GM18505 (cell line): ENCODE data around the gene TCP11.

Experiments used
- ATAC-seq: cut with Tn5 transposase; IDR thresholded peaks from one replicate; pipeline ENCODE4 v1.9.1; 2021; ENCODE audit not compliant: unreplicated experiment
- POLR2A ChIP-seq: IDR thresholded peaks from 4 replicates; pipeline ENCODE4 v1.6.1; 2011; ENCODE audit warnings: borderline replicate concordance; ENCODE audit not compliant: insufficient read depth, insufficient read length; ENCODE audit errors: extremely low read depth

TCP11 gene

DNA sequence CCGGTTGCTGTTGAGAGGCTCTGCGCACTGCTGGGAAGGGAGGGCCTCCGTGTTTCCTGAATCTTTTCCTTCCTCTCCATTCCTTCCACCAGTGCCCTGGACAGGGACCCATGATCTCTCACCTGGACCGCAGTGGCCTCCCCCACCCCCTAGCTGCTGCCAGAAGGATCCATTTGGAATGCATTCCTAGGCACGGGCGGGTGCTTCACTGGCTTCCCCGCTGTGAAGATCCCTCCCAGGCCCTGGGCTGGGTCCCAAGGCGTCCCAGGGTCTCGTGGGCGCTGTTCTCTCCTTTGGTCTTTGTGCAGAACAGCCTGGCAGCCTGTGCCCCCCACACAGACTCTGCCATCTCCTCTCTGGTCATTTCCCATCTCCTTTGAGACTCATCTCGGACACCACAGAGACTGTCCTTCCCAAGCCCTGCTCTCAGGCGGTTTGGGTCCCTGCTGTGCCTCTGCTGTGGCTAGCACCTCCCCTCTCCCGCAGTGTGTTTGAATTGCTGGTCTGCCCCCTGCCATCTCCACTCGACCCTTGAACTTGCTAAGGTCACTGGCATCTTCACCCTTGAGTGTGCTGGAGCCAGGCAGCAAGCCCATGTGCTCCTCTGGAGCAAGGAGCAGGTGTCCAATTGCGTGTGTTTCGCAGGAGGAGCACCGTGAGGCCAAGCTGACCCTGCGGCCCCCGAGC, 59.0 kb downstream of the TCP11 start:
- no peak for ATAC-seq
- no peak for TF ChIP-seq POLR2A

DNA sequence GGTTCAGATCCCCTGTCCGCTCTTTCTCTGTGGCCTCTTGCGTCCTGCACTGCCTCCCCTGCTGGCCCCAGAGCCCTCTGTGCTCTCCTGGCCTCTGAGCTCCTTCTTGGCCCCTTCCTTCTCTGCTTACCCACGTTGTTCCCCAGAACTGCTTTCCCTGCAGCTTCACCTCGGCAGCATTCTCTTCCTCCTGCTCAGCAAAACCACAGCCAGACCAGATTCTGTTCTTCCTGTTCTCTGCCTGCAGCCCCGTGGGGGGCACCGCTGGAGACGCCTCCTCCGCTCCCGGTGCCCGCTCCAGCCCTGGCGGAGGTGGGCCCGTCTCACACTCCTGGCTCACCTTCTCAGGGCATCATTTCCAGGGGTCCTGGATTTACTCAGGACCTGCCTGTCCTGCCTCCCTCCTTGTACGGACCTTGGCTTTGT, 59.7 kb downstream of the TCP11 start:
- no peak for ATAC-seq
- TF ChIP-seq POLR2A: no peak

DNA sequence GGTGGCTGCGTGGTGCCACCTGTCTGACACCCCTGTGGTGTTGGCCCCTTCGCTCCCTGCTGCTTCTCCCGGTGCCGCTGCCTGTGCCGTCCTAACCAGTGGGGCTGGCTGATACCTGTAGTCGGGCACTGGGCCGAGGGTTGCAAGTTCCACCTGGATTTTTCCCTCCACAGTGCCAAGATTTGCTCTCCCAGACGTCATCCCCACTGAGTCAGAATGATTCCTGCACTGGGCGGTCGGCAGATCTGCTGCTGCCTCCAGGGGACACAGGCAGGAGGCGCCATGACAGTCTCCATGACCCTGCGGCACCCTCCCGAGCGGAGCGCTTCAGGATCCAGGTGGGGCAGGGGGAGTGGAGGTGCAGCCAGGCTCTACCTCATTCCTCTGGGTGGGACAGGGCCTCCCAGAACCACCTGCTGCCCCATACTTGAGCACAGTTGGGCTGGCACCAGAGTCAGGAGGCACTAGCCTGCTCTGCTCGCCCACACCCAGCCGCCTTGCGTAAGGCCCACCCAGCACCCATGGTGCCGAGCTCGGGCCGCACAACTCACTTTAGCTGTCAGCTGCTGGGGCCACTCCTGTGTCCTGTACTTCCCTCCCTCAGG, 60.2 kb downstream of the TCP11 start:
- no peak for ATAC-seq
- TF ChIP-seq POLR2A: no peak

DNA sequence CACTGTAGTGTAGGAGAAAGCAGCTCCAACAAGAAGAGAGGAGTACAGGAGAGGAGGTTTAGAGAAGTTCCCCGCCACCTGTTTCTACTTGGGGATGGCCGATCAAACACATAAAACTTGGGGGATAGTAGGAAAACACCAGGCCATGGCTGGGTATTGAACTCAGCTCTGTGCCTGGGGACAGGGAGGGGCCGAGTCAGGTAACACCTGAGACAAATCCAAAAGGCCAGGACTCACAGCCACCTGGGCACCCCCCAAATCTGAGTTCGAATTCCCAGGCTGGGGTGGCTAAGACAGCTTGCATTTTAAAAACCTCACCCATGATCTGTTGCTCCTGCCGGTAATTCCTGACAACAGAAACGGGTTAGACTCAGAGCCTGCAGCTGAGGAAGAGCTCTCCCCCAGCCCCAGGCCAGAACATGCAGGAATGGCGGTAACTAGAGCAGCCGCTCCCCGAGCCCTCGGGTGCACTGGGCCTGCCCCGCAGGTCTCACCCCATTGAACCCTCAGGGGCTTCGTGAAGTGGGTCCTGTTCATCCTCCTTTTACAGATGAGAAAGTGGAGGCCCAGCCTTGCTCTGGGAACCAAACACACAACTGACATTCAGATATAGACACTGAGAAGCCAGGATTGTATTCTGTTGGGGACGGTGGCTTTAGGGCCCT, 61.0 kb downstream of the TCP11 start:
- no peak for ATAC-seq
- no peak for TF ChIP-seq POLR2A

DNA sequence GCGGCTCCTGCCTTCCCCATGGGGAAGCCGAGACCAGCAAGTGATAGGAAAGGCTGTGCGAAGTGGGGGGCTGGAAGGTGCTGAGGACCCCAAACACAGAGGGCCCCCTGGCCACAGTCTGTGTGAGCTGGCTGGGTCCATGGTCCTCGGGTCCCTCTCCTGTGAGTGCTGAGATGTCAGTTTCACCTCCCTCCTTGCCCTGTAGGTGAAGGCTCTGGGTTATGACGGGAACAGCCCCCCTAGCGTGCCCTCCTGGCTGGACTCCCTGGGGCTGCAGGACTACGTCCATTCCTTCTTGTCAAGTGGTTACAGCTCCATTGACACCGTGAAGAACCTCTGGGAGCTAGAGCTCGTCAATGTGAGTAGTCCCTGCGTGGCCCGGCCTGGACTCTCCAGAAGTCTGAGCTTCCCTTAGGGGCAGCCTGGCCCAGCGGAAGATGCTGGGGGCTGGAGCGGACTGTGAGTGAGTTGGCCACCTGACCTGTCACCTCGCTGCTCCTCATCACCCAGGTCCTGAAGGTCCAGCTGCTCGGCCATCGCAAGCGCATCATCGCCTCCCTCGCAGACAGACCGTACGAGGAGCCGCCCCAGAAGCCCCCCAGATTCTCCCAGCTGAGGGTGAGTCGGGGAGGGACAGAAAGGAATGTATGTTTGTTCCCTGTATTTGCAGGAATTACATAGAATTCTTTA, 61.7 kb downstream of the TCP11 start:
- TF ChIP-seq POLR2A: no peak
- ATAC-seq: no peak

DNA sequence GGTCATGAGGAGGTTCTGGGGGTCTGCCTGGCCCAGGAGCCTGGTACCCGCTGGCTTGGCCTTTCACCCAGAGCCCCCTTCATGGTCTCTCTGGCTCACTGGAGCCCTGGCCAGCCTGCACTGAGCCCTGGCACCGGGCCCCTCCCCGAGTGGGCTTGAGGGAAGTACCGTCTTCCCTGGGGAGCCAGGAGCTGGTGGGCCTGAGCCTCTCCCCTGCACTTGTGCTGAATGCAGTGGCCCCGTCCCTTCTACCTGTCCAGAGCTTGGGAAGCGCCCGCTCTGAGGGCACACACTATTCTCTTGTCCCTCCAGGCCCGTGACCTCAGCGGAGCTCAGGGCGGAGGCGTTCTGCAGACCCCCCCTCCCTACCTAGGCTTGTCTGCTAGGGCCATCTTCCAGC, 62.2 kb downstream of the TCP11 start:
- no peak for ATAC-seq
- no peak for TF ChIP-seq POLR2A

DNA sequence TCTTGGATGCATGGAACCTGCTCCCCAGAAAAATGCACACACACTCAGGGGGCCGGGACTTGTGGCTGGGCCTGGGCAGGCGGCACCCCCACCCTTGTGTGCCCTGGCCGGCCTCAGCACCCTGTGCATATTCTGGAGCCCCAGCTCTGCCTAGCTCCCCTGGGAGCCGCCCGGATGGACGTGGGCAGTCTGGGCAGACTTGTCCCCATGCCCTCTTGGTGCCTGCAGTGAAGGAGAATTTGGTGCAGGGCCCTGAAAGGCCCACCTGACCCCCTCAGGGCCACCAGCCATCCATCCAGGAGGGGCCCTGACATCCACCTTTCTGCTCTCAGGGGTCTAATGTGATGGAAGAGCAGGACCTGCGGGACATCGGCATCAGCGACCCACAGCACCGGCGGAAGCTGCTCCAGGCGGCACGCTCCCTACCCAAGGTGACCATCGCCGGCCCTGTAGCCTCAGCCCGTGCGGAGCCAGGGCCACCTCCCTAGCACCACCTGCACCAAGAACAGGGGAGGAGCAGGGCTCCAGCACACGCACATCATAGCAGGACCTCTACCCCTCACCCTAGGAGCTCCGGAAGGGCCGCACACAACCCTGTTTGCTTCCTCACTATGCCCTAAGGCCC, 62.8 kb downstream of the TCP11 start:
- ATAC-seq: no peak
- TF ChIP-seq POLR2A: no peak

DNA sequence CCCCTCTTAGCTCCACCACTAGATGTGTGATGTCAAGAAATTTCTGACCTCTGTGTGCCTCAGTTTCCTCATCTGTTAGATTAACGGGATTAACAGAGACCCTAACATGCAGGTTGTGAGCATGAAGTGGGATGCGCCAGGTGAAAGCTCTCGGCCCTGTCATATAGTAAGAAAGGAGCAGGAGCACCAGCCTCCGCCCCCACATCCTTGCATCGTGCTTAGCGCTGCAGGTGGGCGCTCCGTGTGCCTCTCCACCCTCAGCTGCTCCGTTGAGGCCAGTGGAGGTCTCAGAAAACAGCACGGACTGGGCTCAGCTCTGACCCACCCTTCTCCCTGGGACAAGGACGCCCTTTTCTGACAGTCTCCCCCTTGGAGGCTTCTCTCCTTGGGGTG, 63.4 kb downstream of the TCP11 start:
- ATAC-seq: no peak
- TF ChIP-seq POLR2A: no peak

DNA sequence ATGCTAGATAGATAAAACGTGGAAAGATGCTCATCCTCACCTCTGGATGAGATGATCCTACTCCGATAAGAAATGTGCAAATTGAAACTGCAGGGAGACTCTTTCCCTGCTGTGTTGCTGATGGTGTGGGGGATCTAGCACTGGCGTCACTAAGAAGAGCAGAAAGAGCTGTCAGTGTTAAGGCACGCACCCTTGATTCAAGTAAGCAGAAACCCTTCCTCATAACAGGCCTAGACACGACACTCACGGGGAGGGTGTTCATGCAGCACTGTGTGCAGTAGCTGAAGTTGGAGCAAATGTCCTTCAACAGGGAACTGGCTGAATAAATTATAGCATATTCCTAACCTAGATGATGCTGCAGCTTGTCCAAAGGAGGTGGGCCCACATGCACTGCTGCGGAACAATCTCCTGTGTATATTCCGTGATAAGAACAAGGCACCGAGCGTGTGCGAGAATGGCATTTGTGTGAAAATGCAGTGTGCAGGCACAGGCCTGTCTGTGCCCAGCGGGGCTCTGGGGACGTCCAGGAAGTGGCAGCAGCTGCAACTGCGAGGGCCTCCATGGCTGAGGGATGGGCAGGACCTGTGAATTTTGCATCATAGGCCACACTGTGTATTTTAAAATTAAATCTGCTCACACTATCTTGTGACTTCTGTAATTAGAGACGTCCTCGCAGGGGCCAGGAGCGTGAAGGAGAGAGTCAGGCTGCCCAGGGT, 64.0 kb downstream of the TCP11 start:
- ATAC-seq: no peak

DNA sequence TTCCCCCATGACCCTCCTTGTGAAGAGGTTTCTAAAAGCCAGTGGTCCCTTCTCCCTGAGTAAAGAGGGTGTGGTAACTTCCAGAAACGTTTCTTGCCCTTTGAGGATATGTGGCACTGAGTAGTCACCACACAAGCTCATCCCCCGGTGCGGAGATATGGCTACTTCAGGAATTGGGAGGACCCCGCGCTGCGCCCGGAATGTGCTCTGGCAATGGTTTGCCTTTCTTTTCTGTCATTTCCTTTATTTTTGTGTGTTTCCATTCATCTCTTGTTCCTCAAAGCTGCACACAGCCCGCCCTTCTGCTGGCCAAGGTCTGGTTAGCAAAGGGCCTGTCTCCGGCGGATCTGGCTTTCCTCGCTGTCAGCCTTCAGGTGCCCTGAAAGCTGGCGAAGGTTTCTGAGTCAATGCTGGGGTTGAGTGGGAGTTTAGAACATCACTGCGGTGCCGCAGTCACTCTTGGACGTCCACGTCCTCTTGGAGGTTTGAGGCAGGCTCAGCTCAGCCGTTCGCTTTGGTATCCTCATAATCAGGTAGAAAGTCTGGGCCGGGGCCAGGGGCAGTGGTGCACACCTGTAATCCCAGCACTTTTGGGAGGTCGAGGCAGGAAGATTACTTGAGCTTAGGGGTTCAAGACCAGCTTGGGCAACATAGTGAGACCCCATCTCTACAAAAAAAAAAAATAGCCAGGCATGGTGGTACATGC, 67.2 kb downstream of the TCP11 start:
- ATAC-seq: no peak
- no peak for TF ChIP-seq POLR2A

More for the DNA sequence above, 64.0 kb downstream of the TCP11 start:
- no peak for TF ChIP-seq POLR2A

DNA sequence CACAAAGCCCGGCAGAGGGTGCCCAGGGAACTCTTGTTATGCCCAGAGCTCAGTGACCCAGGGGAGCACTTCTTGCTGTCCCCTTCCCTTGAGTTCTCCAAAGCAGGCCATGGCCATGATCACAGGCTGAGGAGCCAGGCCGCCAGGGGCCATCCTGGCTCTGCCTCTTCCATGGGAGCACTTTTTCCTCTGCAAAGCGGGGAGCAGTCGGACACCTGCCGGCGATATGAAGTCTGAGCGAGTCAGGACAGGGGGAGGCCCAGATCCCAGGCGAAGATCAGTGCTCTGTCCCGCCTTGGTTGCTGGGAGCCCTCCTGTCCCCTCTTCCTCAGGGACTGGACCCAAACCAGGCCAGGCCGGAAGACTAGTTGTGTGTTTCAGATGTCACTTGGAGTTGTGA, 67.9 kb downstream of the TCP11 start:
- ATAC-seq: no peak
- TF ChIP-seq POLR2A: no peak

DNA sequence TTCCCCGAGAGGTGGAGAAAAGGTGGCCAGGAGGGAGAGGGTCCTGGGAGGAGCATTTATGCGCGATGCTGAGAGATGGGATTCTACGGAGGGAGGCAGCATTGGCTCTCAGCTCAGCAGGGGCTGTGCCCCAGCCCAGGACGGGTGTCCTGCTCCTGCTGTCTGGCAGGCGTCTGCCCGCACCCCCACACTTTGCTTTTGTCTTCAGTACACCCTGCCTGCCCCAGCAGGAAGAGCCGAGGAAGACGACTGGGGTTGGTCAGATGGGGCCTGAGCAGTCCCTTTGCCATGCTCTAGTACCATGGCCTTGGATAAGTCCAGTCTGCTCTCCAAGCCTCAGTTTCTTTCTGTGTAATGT, 68.5 kb downstream of the TCP11 start:
- no peak for ATAC-seq
- TF ChIP-seq POLR2A: no peak
